ENCODE measurements around the gene BCAS3.

DNA sequence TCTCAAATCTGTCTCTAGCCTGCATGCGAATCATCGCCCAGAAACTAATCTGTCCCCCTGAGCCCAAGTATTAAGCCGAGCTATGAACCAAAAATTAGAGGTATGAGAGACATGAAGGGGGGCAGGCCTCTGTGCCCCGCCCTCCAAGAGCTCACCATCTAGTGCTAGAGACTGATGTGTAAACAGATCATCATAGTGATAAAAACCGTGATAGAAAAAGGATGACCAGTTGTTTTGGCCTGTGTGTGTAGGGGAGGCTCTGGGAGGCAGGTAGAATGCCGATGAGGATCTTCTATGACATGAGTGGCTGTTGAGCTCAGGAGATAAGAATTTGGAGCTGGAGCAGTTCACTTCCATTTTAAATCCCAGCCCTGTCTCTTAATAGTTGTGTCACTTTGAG is 632.9 kb downstream of the BCAS3 start:
- TF ChIP-seq POLR2A (IDR thresholded peaks at IDR 0.05; ENCODE audit: low read depth, low read length) (no peak), POLR2AphosphoS5 (IDR thresholded peaks at IDR 0.05; ENCODE audit: low read depth, low read length) (no peak)
